AG04450 (cell line): Measurements from ENCODE around the gene PDE6D. TPM values are rescaled to one million over a fixed set of nuclear protein-coding genes. Genes with fewer than 3 reads are reported as not detected.
A peak's percentile ranks its signal among the peaks of the same experiment; 100 is the strongest.

Experiments
- CTCF ChIA-PET: fragments of 300-600, 350-600 bp; formaldehyde crosslinking; extraction: SDS; loops from one replicate; lab custom pipeline; 2022; ENCODE audit warnings: antibody characterized with exemption, inconsistent platforms; lab: Charles Lee
- POLR2A ChIA-PET: fragments of 350-600 bp; formaldehyde crosslinking; extraction: SDS; loops from one replicate; lab custom pipeline; 2021; ENCODE audit warnings: antibody characterized with exemption, inconsistent platforms; lab: Yijun Ruan, JAX
- DNase-seq: peaks from one replicate; pipeline ENCODE4 v3.0.0-alpha.2; 2011; ENCODE audit warnings: low read depth, low spot score
- H3K27ac ChIP-seq: one replicate; pipeline ENCODE4 v1.5.1; 2012; ENCODE audit warnings: low read depth, low read length, control low read depth
- H3K27me3 ChIP-seq: one replicate; pipeline ENCODE4 v1.6.0; 2012; ENCODE audit warnings: low read length; ENCODE audit not compliant: control insufficient read depth, insufficient read depth
- H3K4me3 ChIP-seq: 2 replicates; pipeline ENCODE4 v1.5.1; 2011; ENCODE audit warnings: mild to moderate bottlenecking, low read depth, low read length, control low read depth
- H3K9me3 ChIP-seq: 2 replicates; pipeline ENCODE4 v1.5.1; 2012; ENCODE audit warnings: low read length; ENCODE audit not compliant: control insufficient read depth, insufficient read depth
- CTCF ChIP-seq: IDR thresholded peaks from 2 replicates; pipeline ENCODE4 v1.5.1; 2011; ENCODE audit warnings: low read depth, low read length, control low read depth, inconsistent platforms
- polyA plus RNA-seq: library from polyadenylated mRNA; depleted of rRNA; stranded (reverse); fragments of >200 nt; gene quantifications from 2 replicates; pipeline ENCODE4 v1.2.3, GENCODE V29; 2011

Gene PDE6D
- polyA plus RNA-seq, 1 experiment, result 35.7 TPM

GRCh38 chr2:231693956-231694355, 87.1 kb downstream of the PDE6D start:
- Histone ChIP-seq H3K9me3 (no peaks in the 10 kb centered on the region), H3K27ac (peak overlapping the region; percentile 11), H3K27me3 (no peaks in the 10 kb centered on the region), H3K4me3 (no peak overlapping the region)
- no peak for DNase-seq
- ChIA-PET POLR2A (interaction anchor here (1.4 kb wide), 1 partner anchor 12 kb away, joined by 4 read pairs; no protein-coding TSS in a partner anchor), CTCF (interaction anchor here (1.3 to 2.6 kb wide), 3 partner anchors 9 to 19 kb away, joined by 3 to 12 read pairs (median 5); no protein-coding TSS in a partner anchor)
- TF ChIP-seq CTCF, result no peak

GRCh38 chr2:231692847-231693246, 88.2 kb downstream of the PDE6D start:
- ChIA-PET POLR2A (interaction anchor here (1.4 kb wide), 1 partner anchor 11 kb away, joined by 4 read pairs; no protein-coding TSS in a partner anchor), CTCF (interaction anchor here (0.8 to 1.3 kb wide), 3 partner anchors 14 to 21 kb away, joined by 3 to 8 read pairs (median 5); no protein-coding TSS in a partner anchor)
- no peak for DNase-seq
- TF ChIP-seq CTCF, result no peak
- H3K27ac ChIP-seq, result no peak overlapping the region
- no peak overlapping the region for H3K4me3 ChIP-seq
- no peaks in the 10 kb centered on the region for H3K9me3 ChIP-seq
- no peaks in the 10 kb centered on the region for H3K27me3 ChIP-seq

GRCh38 chr2:231691251-231691772, 89.8 kb downstream of the PDE6D start:
- ChIA-PET CTCF (interaction anchor here (0.8 to 3.1 kb wide), 4 partner anchors 13 to 23 kb away, joined by 3 to 15 read pairs (median 7); no protein-coding TSS in a partner anchor), POLR2A (interaction anchor here (1.7 kb wide), 2 partner anchors 23 to 227 kb away, joined by 4 read pairs; partner anchors contain the start of gene NCL)
- no peak overlapping the region for H3K27ac ChIP-seq
- no peaks in the 10 kb centered on the region for H3K27me3 ChIP-seq
- H3K9me3 ChIP-seq, result no peaks in the 10 kb centered on the region
- TF ChIP-seq CTCF, result no peak
- H3K4me3 ChIP-seq, result no peak overlapping the region
- no peak for DNase-seq

GRCh38 chr2:231689124-231689893, 91.8 kb downstream of the PDE6D start:
- ChIA-PET POLR2A (interaction anchor here (0.7 to 1.7 kb wide), 3 partner anchors 25 to 922 kb away, joined by 3 to 4 read pairs (median 3); no protein-coding TSS in a partner anchor), CTCF (interaction anchor here (0.9 to 3.1 kb wide), 5 partner anchors 12 to 27 kb away, joined by 3 to 15 read pairs (median 10); no protein-coding TSS in a partner anchor)
- no peak overlapping the region for H3K4me3 ChIP-seq
- no peaks in the 10 kb centered on the region for H3K9me3 ChIP-seq
- no peak overlapping the region for H3K27ac ChIP-seq
- DNase-seq, result no peak
- H3K27me3 ChIP-seq, result no peaks in the 10 kb centered on the region
- no peak for TF ChIP-seq CTCF
